ENCODE results near the gene CARHSP1.
"Not testable (repeated sequence)": the region's sequence is repeated elsewhere in the genome, so short reads cannot be mapped to it uniquely, and the experiment has no call there.

Gene CARHSP1

GRCh38 chr16:8893426-8893825, 24.6 kb upstream of the CARHSP1 start:
- no peak for DNase-seq (ENCODE audit: low spot score)

GRCh38 chr16:8892101-8892575, 23.3 kb upstream of the CARHSP1 start:
- no peak for DNase-seq (ENCODE audit: low spot score)

GRCh38 chr16:8890549-8890921, 21.7 kb upstream of the CARHSP1 start:
- DNase-seq (ENCODE audit: low spot score) = no peak

GRCh38 chr16:8889893-8890548, 21.2 kb upstream of the CARHSP1 start:
- DNase-seq (ENCODE audit: low spot score) = no peak

GRCh38 chr16:8888951-8889892, 20.4 kb upstream of the CARHSP1 start:
- DNase-seq (ENCODE audit: low spot score) = no peak

- peak; percentile 82 for DNase-seq (ENCODE audit: low spot score)
Observed at GRCh38 chr16:8887952-8888560, 19.2 kb upstream of the CARHSP1 start.

GRCh38 chr16:8887431-8887765, 18.6 kb upstream of the CARHSP1 start:
- no peak for DNase-seq (ENCODE audit: low spot score)

GRCh38 chr16:8886593-8887430, 18.0 kb upstream of the CARHSP1 start:
- DNase-seq (ENCODE audit: low spot score) = no peak

GRCh38 chr16:8885674-8886592, 17.1 kb upstream of the CARHSP1 start:
- no peak for DNase-seq (ENCODE audit: low spot score)

- DNase-seq (ENCODE audit: low spot score) = no peak
Observed at GRCh38 chr16:8882725-8883377, 14.0 kb upstream of the CARHSP1 start.

- DNase-seq (ENCODE audit: low spot score) = no peak
Observed at GRCh38 chr16:8882041-8882617, 13.3 kb upstream of the CARHSP1 start, which contains the start of gene LITAFD. TSS of gene LITAFD (plus strand) at chr16:8882351. CDS start at chr16:8884356, 2,005 bp downstream.

GRCh38 chr16:8880839-8881510, 12.2 kb upstream of the CARHSP1 start:
- no peak for DNase-seq (ENCODE audit: low spot score)

GRCh38 chr16:8878523-8878911, 9.7 kb upstream of the CARHSP1 start:
- peak; percentile 86 for DNase-seq (ENCODE audit: low spot score)

GRCh38 chr16:8877894-8878522, 9.2 kb upstream of the CARHSP1 start:
- no peak for DNase-seq (ENCODE audit: low spot score)

- not testable (repeated sequence) for DNase-seq (ENCODE audit: low spot score)
Observed at GRCh38 chr16:8875317-8875716, 6.5 kb upstream of the CARHSP1 start.

GRCh38 chr16:8874388-8874787, 5.6 kb upstream of the CARHSP1 start:
- DNase-seq (ENCODE audit: low spot score) = no peak

- DNase-seq (ENCODE audit: low spot score) = not testable (repeated sequence)
Observed at GRCh38 chr16:8873866-8874195, 5.0 kb upstream of the CARHSP1 start.

GRCh38 chr16:8872967-8873865, 4.4 kb upstream of the CARHSP1 start:
- DNase-seq (ENCODE audit: low spot score) = no peak
